Left ventricle myocardium inferior (tissue), 1 donor: ENCODE data around the gene MLIP. TPM values are rescaled to one million over a fixed set of nuclear protein-coding genes. Genes with fewer than 3 reads are reported as not detected.

Source experiments
- DNase-seq: peaks from one replicate; pipeline ENCODE4 v3.0.0-alpha.2; 2020
- H3K27ac ChIP-seq: fragments of 200-600 bp; replicated peaks from 2 replicates; pipeline ENCODE4 v1.8.0; 2021
- H3K27me3 ChIP-seq: fragments of 200-600 bp; 2 replicates; pipeline ENCODE4 v1.8.0; 2021; ENCODE audit warnings: low read depth
- H3K36me3 ChIP-seq: fragments of 200-600 bp; 2 replicates; pipeline ENCODE4 v1.8.0; 2021
- H3K4me1 ChIP-seq: fragments of 200-600 bp; 2 replicates; pipeline ENCODE4 v1.8.0; 2021
- H3K4me3 ChIP-seq: fragments of 200-600 bp; 2 replicates; pipeline ENCODE4 v1.8.0; 2021; ENCODE audit warnings: mild to moderate bottlenecking, moderate library complexity
- H3K9me3 ChIP-seq: fragments of 200-600 bp; replicated peaks from 2 replicates; pipeline ENCODE4 v1.8.0; 2021
- CTCF ChIP-seq: fragments of 200-600 bp; IDR thresholded peaks from 2 replicates; pipeline ENCODE4 v1.8.0; 2021; ENCODE audit warnings: antibody characterized with exemption, mild to moderate bottlenecking, borderline replicate concordance
- intact Hi-C: fragments of 100-400 bp; cut with micrococcal nuclease; formaldehyde crosslinking; loops from one replicate; pipeline ENCODE4 v1.11.0; 2022
- total RNA-seq: library from RNA; stranded (reverse); fragmentation: NEBNext Ultra II Directional; extraction: Animal tissue kit (Norgen Biotek cat#: 25700); gene quantifications from one replicate; pipeline ENCODE4 v1.2.1, GENCODE V29; 2021
- donor health status: DM: no; HTN: yes; CAD: no; lungs with severe emphysema.

MLIP gene
- total RNA-seq, 1 donor from 2014 or later: 397 TPM

- Histone ChIP-seq H3K27ac (no peak overlapping the region), H3K36me3 (no peaks in the 10 kb centered on the region), H3K27me3 (no peaks in the 10 kb centered on the region), H3K4me3 (no peak overlapping the region), H3K4me1 (peaks cover 91% of the 10 kb centered on the region), H3K9me3 (no peaks in the 10 kb centered on the region)
- TF ChIP-seq CTCF: no peak
- intact Hi-C loops: no loop called here
- DNase-seq: no peak
Observed at GRCh38 chr6:54133186-54133585, 21.9 kb downstream of the MLIP start.

DNA sequence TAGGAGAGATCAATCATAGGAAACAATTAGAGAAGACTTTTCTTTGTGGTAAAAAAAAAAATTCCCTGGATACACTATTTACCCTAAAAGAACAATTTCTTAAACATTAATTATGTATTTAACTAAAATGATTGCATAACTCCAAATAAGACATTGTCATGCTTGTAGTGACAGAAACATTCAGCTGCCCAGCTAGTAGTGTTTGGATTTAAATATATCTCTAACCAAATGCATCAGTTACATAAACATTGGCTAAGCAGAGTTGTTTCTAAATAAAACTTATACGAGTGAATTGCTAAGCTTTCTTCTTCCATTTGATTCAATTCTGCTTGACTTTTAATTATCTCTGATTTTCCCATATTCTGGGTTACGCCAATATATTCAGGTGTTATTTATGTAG, 23.7 kb downstream of the MLIP start:
- TF ChIP-seq CTCF: no peak
- H3K27me3 ChIP-seq: no peaks in the 10 kb centered on the region
- no peaks in the 10 kb centered on the region for H3K9me3 ChIP-seq
- intact Hi-C loops: no loop called here
- H3K27ac ChIP-seq: peak overlapping the region; percentile 10
- peaks cover 89% of the 10 kb centered on the region for H3K4me1 ChIP-seq
- H3K4me3 ChIP-seq: no peak overlapping the region
- no peaks in the 10 kb centered on the region for H3K36me3 ChIP-seq
- DNase-seq: no peak

GRCh38 chr6:54135665-54136369, 24.6 kb downstream of the MLIP start:
- H3K4me3 ChIP-seq: no peak overlapping the region
- intact Hi-C loops: no loop called here
- TF ChIP-seq CTCF: no peak
- H3K27me3 ChIP-seq: no peaks in the 10 kb centered on the region
- no peaks in the 10 kb centered on the region for H3K36me3 ChIP-seq
- no peaks in the 10 kb centered on the region for H3K9me3 ChIP-seq
- H3K4me1 ChIP-seq: peaks cover 80% of the 10 kb centered on the region
- DNase-seq: no peak
- no peak overlapping the region for H3K27ac ChIP-seq

DNA sequence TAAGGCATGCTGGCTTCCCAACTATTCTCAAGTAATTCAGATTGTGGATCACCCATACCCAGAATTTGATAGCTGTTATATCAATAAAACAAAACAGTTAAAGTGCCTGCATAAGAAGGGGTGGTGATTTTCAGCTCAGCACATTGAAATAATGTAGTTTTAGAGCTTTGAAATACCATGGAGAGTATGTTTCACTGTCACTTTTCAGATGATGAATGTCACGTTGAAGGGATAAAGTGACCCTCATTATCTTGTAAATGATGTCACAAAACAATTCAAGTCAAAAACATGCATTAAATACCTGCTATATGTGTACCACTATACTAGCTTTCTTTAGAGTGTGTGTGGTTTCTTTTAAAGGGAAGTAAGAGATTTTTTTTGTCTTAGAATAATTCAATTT, 27.6 kb downstream of the MLIP start:
- no peak for TF ChIP-seq CTCF
- Histone ChIP-seq H3K4me3 (no peak overlapping the region), H3K27ac (no peak overlapping the region), H3K36me3 (no peaks in the 10 kb centered on the region), H3K9me3 (no peaks in the 10 kb centered on the region), H3K4me1 (peaks cover 53% of the 10 kb centered on the region), H3K27me3 (no peaks in the 10 kb centered on the region)
- DNase-seq: no peak
- intact Hi-C loops: no loop called here

- DNase-seq: no peak
- intact Hi-C loops: no loop called here
Observed at GRCh38 chr6:54140811-54141210, 29.6 kb downstream of the MLIP start.

More at GRCh38 chr6:54140811-54141210, 29.6 kb downstream of the MLIP start:
- no peak overlapping the region for H3K27ac ChIP-seq
- H3K27me3 ChIP-seq: no peaks in the 10 kb centered on the region
- no peaks in the 10 kb centered on the region for H3K9me3 ChIP-seq
- H3K4me1 ChIP-seq: peaks cover 49% of the 10 kb centered on the region
- no peaks in the 10 kb centered on the region for H3K36me3 ChIP-seq
- TF ChIP-seq CTCF: no peak
- H3K4me3 ChIP-seq: no peak overlapping the region
